ENCODE data around the gene ASPHD1. TPM values are rescaled to one million over a fixed set of nuclear protein-coding genes. Genes with fewer than 3 reads are reported as not detected.

ASPHD1 gene
- total and polyA plus RNA-seq, 2 of the 8 experiments (the other 6 are each of a cell fraction or from before 2014, with no cell fraction given), result 14.5 to 18.6 TPM

GRCh38 chr16:29950806-29951461, 50.6 kb downstream of the ASPHD1 start (continued):
- no peak for TF ChIP-seq EP300 (IDR thresholded peaks at IDR 0.05; ENCODE audit: borderline replicate concordance in 1 of 2, low read depth in 2 of 2, low read length in 2 of 2)
- TF ChIP-seq CHD7 (IDR thresholded peaks at IDR 0.05; ENCODE audit: insufficient replicate concordance, low read length), result no peak
- TF ChIP-seq ASH2L (IDR thresholded peaks at IDR 0.05; ENCODE audit: low read length), result no peak
- no peak for TF ChIP-seq MAX (IDR thresholded peaks at IDR 0.05)
- TF ChIP-seq TAF1 (IDR thresholded peaks at IDR 0.05; ENCODE audit: low read depth, low read length), result no peak
- no peak for TF ChIP-seq JUND (IDR thresholded peaks at IDR 0.05; ENCODE audit: low read length)
- no peak for TF ChIP-seq FOSL1 (IDR thresholded peaks at IDR 0.05; ENCODE audit: insufficient read depth, low read depth, low read length)

Data from H1 (cell line).